ENCODE results near the gene YPEL5. TPM values are rescaled to one million over a fixed set of nuclear protein-coding genes. Genes with fewer than 3 reads are reported as not detected.
A peak's percentile ranks its signal among the peaks of the same experiment; 100 is the strongest.
"Not testable (repeated sequence)": the region's sequence is repeated elsewhere in the genome, so short reads cannot be mapped to it uniquely, and the experiment has no call there.

The YPEL5 gene
- polyA plus RNA-seq, 1 donor from 2014 or later, result 194 TPM

DNA sequence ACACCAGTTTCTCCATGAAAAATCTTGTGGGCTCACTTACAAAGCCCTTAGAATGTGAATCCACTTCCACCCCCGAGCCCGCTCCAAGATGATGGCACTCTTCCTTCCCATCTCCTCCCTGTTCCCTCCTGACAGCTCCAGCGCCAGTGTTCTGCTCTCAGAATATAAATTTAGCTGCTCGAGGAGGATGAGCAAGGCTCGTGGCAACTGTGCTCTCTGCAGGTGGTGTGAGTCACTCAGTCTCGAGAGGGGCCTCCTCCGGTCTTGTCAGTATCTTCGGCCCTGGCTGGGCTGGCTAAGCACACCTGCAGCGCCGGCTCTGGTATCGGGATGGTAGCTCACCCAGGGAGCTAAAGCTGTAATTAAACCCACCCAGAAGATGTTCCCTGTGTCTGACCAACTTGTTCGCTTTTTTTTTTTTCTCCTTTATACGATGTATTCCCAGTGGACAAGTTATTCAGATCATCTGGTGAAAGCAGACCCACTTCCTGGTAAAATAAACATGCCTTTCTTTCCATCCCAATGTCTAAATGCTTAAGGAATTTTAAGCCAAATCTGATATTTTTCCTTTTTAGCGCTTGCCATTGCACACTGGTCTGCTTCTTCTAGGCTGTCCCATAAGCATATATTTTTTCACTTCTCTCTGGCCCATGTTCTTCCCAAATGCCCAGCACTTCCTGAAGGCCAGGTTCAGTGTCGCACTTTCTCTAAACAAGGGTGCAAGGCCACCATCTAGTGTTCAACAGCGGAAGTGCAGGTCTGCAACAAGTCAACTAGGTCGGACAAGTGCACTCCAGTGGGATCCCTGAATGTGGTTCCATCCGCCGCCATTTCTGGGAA, 31.4 kb upstream of the YPEL5 start:
- H3K9me3 Mint-ChIP-seq, result peaks cover 0 to 1% (median 0%) of the 10 kb centered on the region in 3 donors
- no peak overlapping the region for H3K27ac Mint-ChIP-seq
- no peak overlapping the region for H3K4me3 Mint-ChIP-seq

GRCh38 chr2:30115981-30116285, 30.9 kb upstream of the YPEL5 start:
- no peak overlapping the region for H3K27ac Mint-ChIP-seq
- H3K4me3 Mint-ChIP-seq, result no peak overlapping the region
- H3K4me1 Mint-ChIP-seq, result no peaks in the 10 kb centered on the region
- peaks cover 0 to 1% (median 0%) of the 10 kb centered on the region in 3 donors for H3K9me3 Mint-ChIP-seq
- H3K36me3 Mint-ChIP-seq, result peaks cover 3% of the 10 kb centered on the region
- H3K27me3 Mint-ChIP-seq, result peaks cover 3% of the 10 kb centered on the region

More for the DNA sequence above, 31.4 kb upstream of the YPEL5 start:
- Mint-ChIP-seq H3K27me3 (peaks cover 3% of the 10 kb centered on the region), H3K36me3 (peaks cover 3% of the 10 kb centered on the region), H3K4me1 (no peaks in the 10 kb centered on the region)

DNA sequence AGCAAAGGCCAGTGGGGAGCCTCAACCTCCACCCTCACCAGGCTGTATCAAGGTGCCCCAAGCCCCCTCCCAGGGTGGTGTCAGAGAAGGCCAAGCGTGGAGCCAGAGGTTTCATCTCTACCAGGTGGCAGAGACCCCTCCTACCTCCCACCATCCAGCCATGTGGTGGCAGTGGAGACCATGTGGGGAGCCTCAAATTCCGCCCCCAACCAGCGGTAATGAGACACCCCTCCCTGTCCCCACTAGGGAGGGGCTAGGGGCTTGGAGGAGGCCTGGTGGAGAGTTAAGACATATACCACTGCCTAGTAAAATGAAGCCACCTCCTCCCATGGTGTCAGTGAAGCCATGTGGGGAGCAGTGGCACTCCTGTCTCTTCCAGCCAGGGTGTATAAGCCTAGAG, 24.4 kb upstream of the YPEL5 start:
- no peak overlapping the region for H3K27ac Mint-ChIP-seq
- H3K4me3 Mint-ChIP-seq, result no peak overlapping the region
- peaks cover 3% of the 10 kb centered on the region for H3K27me3 Mint-ChIP-seq
- H3K36me3 Mint-ChIP-seq, result no peaks in the 10 kb centered on the region
- no peaks in the 10 kb centered on the region for H3K4me1 Mint-ChIP-seq
- H3K9me3 Mint-ChIP-seq, result peaks cover 0 to 7% (median 3%) of the 10 kb centered on the region in 3 donors

GRCh38 chr2:30127016-30127893, 19.6 kb upstream of the YPEL5 start:
- Mint-ChIP-seq H3K4me1 (no peaks in the 10 kb centered on the region), H3K4me3 (no peak overlapping the region), H3K27me3 (no peaks in the 10 kb centered on the region), H3K27ac (no peak overlapping the region), H3K36me3 (no peaks in the 10 kb centered on the region), H3K9me3 (peaks cover 0 to 7% (median 2%) of the 10 kb centered on the region in 3 donors)

DNA sequence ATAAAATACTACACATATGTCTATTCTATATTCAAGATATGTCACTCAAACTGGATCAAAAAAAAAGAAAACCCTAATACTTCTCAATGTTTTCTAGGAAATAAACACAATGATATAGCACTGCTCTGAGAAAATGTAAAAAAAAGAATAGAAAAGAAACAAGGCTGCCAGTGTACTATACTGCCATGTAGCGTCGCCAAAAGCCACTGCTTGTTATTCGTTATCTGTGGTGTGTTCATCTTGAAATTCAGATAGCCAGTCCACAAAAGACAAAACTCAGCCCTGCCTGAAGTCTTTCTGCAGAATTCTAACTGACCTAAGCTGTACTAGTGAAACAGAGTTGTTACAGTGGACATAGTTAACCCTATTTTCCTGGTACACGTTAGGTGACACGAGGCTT, 12.2 kb upstream of the YPEL5 start:
- peaks cover 7 to 9% (median 8%) of the 10 kb centered on the region in 3 donors for H3K4me1 Mint-ChIP-seq
- H3K27me3 Mint-ChIP-seq, result peaks cover 3% of the 10 kb centered on the region
- no peaks in the 10 kb centered on the region for H3K9me3 Mint-ChIP-seq
- no peak overlapping the region for H3K4me3 Mint-ChIP-seq
- H3K36me3 Mint-ChIP-seq, result no peaks in the 10 kb centered on the region
- H3K27ac Mint-ChIP-seq, result no peak overlapping the region

DNA sequence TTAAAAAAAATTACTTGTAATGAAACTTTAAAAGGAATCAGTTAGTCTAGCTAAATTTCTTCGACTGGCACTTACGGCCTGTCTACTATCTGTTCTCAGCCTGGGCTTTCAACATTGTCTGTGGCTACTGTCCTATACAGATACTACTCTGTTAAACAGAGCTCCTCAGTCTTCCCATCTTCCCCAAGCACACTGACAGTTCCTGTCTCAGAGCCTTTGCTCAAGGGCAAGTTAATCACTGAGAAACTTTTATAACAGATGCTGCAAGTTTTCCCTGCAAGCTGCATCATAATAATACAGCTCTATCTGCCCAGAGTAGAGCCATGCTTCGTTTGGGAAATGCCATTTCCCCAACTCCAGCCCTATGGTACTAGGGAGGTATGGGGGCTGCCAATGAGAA, 11.3 kb upstream of the YPEL5 start:
- Mint-ChIP-seq H3K27me3 (peaks cover 3% of the 10 kb centered on the region), H3K27ac (no peak overlapping the region), H3K4me1 (peaks cover 8 to 11% (median 9%) of the 10 kb centered on the region in 3 donors), H3K9me3 (no peaks in the 10 kb centered on the region), H3K4me3 (no peak overlapping the region), H3K36me3 (no peaks in the 10 kb centered on the region)

DNA sequence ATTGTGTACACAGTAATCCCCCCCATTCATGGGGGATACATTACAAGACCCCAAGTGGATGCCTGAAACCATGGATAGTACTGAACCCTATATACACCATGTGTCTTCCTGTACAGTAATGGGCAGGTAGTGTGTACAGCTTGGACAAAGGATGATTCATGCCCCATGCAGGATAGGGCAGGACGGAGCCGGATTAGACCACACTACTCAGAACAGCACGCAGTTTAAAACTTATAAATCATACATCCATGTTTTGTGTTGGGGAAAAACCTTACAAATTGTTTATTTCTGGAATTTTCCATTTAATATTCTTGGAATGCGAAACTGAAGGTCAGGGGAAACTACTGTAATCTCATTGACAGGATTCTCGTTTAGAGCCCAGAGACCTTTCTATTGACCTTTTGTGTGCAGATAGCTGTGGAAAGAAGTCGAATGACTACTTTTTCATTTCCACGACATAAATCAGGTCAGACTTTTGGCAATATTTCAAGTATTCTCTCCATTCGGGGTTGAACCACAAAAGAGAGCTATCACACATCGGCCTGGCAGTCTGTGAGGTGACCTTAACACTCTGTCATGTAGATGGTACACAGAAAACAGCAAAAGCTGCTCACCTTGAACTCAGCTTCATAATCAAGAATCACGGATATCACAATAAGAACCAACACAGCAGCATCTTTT, 9.9 kb upstream of the YPEL5 start:
- no peak overlapping the region for H3K27ac Mint-ChIP-seq
- peaks cover 8 to 11% (median 9%) of the 10 kb centered on the region in 3 donors for H3K4me1 Mint-ChIP-seq
- H3K4me3 Mint-ChIP-seq, result no peak overlapping the region
- peaks cover 3% of the 10 kb centered on the region for H3K27me3 Mint-ChIP-seq
- H3K36me3 Mint-ChIP-seq, result no peaks in the 10 kb centered on the region
- H3K9me3 Mint-ChIP-seq, result no peaks in the 10 kb centered on the region

DNA sequence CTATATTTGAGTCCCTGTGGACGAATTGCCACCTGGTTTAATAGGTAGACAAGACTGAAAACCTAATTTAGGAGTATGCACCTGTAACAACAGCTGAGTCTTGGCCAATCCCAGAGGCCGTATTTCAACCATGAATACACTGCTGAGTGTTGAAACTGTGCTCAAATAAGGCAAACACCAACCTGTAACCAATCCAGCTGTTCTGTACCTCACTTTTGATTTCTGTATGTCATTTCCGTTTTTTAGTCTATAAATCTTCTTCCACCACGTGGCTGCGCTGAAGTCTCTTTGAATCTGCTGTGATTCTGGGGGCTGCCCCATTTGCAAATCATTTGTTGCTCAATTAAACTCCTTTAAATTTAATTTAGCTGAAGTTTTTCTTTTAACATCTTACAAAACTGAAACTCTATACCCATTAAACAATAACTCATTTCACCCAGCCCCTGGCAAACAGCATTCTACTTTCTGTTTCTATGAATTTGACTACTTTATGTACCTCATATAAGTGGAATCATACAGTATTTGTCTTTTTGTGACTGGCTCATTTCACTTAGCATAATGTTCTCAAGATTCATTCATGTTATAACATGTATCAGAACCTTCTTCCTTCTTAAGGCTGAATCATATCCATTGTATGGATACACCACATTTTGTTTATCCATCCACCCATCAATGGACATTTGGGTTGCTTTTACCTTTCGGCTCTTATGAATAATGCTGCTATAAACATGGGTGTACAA, 7.5 kb upstream of the YPEL5 start:
- Mint-ChIP-seq H3K4me3 (peak overlapping the region in 3 of 4 donors; percentile 15 to 46 (median 35)), H3K27ac (peak overlapping the region in 2 of 3 donors; percentile 0 to 4), H3K36me3 (no peaks in the 10 kb centered on the region), H3K27me3 (peaks cover 3% of the 10 kb centered on the region), H3K4me1 (peaks cover 8 to 11% (median 9%) of the 10 kb centered on the region in 3 donors), H3K9me3 (no peaks in the 10 kb centered on the region)

DNA sequence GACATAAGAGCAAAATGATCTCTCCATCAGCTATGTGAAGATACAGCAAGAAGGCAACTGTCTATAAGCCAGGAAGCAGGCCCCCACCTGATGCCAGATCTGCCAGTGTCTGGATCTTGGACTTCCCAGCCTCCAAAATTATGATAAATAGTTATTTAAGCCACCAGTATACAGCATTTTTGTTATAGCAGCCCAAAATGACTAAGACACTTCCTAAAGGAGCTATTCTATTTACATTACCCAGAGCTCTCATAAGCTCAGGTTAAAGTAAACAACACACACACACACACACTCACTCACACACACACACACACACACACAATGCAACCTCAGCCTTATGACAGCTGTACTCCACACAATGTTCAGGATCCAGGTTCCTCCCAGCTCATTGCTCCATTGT, 5.7 kb upstream of the YPEL5 start:
- H3K9me3 Mint-ChIP-seq, result no peaks in the 10 kb centered on the region
- no peaks in the 10 kb centered on the region for H3K36me3 Mint-ChIP-seq
- H3K4me1 Mint-ChIP-seq, result peaks cover 15 to 18% (median 17%) of the 10 kb centered on the region in 3 donors
- peaks cover 3% of the 10 kb centered on the region for H3K27me3 Mint-ChIP-seq
- H3K27ac Mint-ChIP-seq, result no peak overlapping the region
- no peak overlapping the region for H3K4me3 Mint-ChIP-seq

DNA sequence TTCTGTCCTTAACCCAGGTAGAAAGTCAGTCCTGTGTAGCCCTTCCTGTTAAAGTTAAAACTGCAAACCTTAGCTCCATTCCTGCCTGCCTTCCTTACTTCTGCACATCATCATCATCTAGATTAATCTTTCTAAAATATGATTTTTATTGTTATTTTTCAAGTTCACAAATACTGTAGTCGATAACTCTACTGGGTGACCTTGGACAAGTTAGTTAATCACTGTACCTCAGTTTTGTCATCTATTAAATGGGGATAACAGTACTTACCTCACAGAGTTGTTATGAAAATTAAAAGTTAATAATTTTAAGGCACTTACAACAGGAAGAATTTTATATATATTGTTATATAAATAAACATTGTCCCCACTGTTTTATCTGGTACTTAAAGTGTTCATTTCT, 2.5 kb upstream of the YPEL5 start:
- Mint-ChIP-seq H3K4me1 (peaks cover 23 to 26% (median 23%) of the 10 kb centered on the region in 3 donors), H3K36me3 (no peaks in the 10 kb centered on the region), H3K27ac (peak overlapping the region in 2 of 3 donors; percentile 57 to 71), H3K9me3 (no peaks in the 10 kb centered on the region), H3K4me3 (peak overlapping the region in 1 of 4 donors; percentile 40), H3K27me3 (no peaks in the 10 kb centered on the region)

GRCh38 chr2:30144951-30145350, 1.9 kb upstream of the YPEL5 start:
- Mint-ChIP-seq H3K4me3 (peak overlapping the region in 2 of 4 donors; percentile 40 to 50), H3K4me1 (peaks cover 24 to 28% (median 27%) of the 10 kb centered on the region in 3 donors), H3K27ac (peak overlapping the region; percentile 59 to 97 (median 71))
- H3K9me3 Mint-ChIP-seq, H3K27me3 Mint-ChIP-seq, H3K36me3 Mint-ChIP-seq: not testable (repeated sequence)

- Mint-ChIP-seq H3K27me3 (no peaks in the 10 kb centered on the region), H3K4me1 (peaks cover 34 to 37% (median 35%) of the 10 kb centered on the region in 3 donors), H3K4me3 (peak overlapping the region; percentile 85 to 96 (median 88)), H3K36me3 (no peaks in the 10 kb centered on the region), H3K27ac (peak overlapping the region; percentile 96 to 99 (median 97)), H3K9me3 (no peaks in the 10 kb centered on the region)
These were observed 926 bp upstream of the YPEL5 start for GRCh38 chr2:30145826-30146336.

- Mint-ChIP-seq H3K27ac (peak overlapping the region; percentile 97 to 99 (median 98)), H3K27me3 (no peaks in the 10 kb centered on the region), H3K4me3 (peak overlapping the region; percentile 86 to 95 (median 92)), H3K36me3 (peaks cover under 1% of the 10 kb centered on the region), H3K4me1 (peaks cover 40 to 41% (median 41%) of the 10 kb centered on the region in 3 donors), H3K9me3 (no peaks in the 10 kb centered on the region)
These were observed 448 bp downstream of the YPEL5 start for GRCh38 chr2:30147196-30147714.

Data from IgD-negative memory B cell (primary cell).